GM19043 (cell line): ENCODE measurements around the gene PCNP.
"Not testable (repeated sequence)": the region's sequence is repeated elsewhere in the genome, so short reads cannot be mapped to it uniquely, and the experiment has no call there.

Experiments used
- ATAC-seq: cut with Tn5 transposase; IDR thresholded peaks from one replicate; pipeline ENCODE4 v1.9.1; 2021; ENCODE audit warnings: low read depth; ENCODE audit not compliant: unreplicated experiment

The PCNP gene, protein sequence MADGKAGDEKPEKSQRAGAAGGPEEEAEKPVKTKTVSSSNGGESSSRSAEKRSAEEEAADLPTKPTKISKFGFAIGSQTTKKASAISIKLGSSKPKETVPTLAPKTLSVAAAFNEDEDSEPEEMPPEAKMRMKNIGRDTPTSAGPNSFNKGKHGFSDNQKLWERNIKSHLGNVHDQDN

DNA sequence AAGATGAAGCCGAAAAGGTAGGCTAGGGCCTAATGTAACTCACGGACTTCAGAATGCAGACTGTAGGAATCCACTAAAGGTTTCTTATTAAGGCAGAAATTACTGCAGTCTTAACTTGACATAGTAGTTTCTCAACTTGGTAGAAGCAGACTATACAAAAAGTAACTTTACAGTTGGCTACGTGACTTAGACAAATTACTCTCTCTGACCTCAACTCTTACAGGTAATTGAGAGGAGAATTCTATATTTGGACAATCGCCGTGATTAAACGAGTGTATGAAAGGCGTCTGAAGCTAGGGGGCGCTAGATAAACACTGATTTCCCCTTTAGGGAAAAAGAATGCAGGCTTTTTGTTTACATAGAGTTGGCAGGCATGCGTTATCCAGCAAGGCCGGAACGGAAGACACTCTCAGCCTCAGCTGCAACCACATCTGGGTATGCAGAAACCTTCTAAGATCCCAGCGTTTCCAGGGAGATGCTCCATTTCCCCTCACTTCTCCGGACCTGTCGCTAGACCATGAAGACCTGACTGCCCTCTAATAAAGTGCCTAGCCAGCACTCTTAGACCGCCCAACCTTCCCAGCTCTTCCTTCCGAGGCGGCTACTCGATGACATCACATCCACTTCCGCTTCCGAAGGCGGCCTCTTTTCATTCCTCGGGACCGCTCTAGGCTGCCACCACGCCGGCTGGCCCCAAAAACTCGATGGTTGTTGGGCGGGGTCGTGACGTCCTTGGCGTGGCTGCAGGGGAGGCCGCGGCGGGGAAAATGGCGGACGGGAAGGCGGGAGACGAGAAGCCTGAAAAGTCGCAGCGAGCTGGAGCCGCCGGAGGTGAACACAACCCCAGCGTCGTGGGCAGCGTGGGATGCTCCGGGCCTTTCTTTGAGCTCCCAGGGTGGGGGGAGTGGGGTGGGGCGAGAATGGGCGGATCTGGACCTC, at the start of gene PCNP:
TSS of gene PCNP (plus strand) at position 732 of the 939 bp plus-strand sequence. CDS start at position 768, 36 bp downstream.
- ATAC-seq: peak; percentile 86

DNA sequence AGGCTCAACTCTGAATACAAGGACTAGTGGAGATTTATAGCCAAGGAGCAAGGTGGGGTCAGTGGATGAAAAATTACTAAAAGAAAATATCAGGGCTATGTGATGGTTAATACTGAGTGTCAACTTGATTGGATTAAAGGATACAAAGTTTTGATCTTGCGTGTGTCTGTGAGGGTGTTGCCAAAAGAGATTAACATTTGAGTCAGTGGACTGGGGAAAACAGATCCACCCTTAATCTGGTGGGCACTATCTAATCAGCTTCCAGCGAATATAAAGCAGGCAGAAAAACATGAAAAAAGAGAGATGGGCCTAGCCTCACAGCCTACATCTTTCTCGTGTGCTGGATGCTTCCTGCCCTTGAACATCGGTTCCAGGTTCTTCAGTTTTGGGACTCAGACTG, 46.5 kb upstream of the PCNP start:
- no peak for ATAC-seq

DNA sequence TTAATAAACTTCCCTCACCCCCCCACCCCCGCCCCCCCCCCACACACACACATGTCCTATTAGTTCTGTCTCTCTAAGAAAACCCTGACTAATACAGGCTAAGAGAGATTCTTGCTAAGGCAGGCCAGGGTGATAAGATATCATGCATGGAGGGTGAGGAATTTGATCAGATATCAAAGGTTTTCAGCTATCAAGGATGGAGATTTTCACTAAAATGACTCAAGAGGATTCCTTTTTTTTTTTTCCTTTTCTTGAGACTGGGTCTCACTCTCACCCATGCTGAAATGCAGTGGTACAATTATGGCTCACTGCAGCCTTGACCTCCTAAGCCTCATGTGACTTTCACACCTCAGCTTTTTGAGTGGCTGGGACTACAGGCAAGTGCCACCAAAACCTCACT, 46.1 kb upstream of the PCNP start:
- ATAC-seq: no peak

DNA sequence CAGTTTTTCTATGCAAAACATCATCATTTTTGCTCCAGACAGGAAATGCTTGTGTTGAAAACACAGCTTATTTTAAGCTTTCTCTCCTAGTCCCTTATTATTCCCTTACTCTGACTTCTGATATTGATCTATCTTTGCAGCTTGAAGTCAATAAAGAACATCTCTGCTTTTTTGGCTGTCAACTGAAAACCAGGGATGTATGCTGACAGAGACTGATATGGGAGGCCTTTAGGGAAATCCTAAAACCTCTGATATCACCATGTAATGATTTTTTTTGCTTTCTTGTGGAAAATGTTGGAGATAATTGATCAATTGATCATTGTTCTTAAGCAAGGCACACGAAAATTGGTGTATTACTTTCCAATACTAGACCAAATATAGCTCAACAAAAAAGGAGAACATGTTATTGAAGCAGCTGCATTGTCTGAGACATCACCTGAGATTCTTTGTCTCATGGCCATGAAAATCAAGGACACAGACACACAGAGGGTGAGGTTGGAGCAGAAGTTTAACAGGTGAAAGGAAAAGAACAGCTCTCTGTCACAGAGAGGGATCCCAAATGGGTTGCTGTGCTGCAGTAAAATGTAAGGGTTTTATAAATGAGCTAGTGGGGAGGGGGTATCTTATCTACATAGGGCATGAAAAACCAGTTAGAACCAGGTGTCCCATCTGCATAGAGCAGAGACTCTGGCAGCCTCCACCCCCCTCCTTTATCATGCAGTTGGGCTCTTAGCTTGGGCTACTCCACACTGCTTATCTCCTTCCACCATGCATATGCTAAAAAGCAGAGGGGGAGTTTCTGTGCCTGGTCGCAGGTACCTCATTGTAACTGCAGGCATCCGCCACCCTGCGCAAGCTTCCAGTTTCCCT, 43.9 kb upstream of the PCNP start:
- ATAC-seq: no peak

DNA sequence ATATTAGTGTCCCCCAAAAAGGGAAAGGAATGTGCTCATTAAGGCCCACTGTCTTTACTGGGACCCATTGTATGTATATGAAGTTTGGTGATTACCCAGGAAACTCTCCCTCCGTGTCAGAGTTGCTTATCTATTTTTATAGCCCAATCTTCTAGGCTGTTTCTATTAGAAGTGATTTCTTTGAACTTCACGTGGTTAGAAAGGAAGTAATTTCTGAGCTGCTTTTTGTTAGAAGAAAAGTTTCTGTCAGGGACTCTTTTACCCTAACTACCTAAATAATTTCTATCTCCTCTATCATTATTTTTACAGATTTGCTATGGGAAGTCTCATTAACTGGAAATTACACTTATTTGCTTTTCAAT, 43.3 kb upstream of the PCNP start:
- ATAC-seq: no peak

DNA sequence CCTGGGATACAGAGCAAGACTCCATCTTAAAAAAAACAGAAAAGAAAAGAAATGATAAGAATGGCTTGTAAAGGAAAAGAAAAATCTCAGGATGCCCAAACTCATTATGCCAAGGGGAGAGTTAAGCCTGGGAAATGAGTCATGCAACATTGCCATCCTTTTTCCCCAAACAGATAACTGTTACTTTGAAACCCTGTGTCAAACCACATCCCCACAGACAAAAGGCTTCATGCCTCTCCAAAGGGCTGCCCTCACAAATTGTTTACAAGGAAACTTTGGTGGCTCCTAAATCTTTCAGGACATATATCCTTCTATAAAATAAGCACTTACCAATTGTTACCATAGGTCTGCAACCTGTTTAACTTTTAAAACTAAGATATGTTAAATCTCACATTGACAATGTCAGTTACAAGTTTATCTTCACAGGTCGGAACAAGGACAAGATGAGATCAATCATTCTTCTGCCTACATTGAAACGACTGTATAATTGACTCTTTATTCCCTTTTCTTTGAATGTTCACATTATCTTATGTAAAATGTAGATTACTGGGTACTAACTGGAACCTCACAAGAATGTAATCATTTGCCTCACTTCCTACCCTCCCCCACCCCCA, 42.4 kb upstream of the PCNP start:
- no peak for ATAC-seq

DNA sequence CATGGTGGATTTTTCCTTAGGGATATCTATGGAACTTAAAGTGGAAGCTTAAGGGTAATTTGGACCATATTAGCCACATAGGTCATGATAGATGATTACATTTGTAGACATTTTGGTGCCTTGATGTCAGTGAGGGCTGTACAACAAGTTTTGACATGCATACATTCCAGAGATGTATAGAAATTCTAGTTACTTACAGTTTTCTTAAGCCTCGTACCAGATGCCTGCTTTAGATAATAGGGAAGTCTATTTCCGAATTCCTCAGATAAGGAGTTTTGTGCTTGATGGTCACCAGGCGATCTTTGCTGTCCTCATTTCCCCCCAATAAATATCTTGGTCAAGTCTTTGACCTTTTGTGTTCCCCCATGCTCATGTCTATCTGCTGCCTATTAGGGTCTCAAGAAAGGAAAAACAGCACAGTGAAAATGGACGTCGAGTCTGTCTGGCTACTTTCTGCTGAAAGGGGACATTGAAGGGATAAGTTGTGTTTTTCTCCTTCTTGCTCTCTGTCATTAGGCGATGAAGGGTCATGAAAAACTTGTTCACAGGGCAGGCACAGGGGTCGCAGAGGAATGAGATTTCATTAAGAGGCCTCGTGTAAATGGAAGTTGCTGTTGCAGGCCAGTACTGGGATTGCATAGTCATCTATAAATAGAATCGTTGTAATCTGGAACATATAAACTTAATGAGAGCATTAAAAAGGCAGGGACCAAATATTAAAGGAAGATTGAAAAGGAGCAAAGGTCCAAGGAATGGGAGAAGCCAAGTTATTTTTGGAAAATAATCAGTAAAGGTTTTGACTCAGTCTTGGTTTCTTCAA, 41.0 kb upstream of the PCNP start:
- ATAC-seq: no peak

DNA sequence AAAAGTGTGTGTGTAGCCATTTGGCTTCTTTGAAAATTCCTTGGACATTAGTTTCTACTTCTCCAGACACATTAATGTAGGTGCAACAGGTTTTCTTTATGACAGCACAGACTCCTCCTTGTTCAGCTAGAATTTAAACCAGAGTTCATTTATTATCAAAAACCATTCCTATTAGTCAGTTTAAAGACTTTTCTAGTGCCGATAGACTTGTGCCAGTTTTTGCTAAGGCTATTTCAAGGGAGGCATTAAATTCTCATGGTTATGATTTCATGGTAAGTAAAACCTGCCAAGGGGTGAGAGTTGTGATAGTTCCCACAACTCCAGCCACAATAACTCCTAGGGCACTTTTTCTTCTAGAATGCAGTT, 40.4 kb upstream of the PCNP start:
- no peak for ATAC-seq

DNA sequence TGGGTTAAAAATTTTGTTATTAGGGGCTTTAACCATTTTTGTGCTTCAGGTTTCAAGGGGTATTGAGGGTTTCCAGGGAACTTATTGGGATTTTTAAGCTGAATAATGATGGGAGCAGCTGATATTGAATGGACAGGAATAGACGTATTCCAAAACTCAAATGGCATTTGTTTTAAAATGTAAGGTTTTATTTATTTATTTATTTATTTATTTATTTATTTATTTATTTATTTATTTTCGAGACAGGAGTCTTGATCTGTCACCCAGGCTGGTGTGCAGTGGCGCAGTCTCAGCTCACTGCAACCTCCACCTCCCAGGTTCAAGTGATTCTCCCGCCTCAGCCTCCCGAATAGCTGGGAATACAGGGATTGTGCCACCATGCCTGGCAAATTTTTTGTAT, 38.8 kb upstream of the PCNP start:
- no peak for ATAC-seq

DNA sequence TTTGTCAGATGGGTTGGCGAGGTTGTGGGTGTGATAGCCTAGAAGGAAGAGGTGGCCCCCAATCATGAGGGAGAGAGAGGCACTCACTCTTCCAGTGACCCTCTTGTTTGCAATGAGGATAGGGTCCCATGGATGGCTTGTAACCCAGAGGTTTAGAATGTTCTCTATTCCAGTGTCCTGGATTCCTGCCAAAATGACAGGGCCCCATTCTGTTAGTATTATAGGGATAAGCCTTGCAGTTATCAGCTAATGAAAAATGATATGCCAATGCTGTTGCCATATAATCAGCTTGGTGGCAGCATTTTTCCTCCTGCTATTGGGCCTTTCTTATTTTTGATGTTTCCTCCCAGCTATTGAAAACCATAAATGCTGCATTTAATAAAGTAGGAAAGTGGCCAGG, 37.7 kb upstream of the PCNP start:
- ATAC-seq: no peak

DNA sequence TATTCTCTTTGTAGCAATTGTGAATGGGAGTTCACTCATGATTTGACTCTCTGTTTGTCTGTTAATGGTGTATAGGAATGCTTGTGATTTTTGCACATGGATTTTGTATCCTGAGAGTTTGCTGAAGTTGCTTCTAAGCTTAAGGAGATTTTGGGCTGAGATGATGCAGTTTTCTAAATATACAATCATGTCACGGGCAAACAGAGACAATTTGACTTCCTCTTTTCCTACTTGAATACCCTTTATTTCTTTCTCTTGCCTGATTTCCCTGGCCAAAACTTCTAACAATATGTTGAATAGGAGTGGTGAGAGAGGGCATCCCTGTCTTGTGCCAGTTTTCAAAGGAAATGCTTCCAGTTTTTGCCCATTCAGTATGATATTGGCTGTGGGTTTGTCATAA, 37.0 kb upstream of the PCNP start:
- not testable (repeated sequence) for ATAC-seq

DNA sequence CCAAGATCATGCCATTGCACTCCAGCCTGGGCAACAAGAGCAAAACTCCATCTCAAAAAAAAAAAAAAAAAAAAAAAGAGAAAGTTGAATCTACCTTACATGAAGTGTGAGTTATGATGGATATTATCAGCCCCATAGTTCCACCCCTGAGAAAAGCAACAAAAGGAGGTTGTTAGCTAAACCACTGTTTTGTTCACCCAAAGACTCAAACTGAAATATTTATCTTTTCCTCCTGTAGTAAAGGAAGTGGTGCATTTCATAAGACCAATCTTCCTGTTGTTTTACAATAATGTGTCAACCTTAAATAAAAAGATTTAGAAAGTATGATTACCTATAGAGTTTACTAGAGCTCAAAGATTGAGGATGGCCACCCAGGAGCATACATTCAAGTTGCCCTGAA, 31.0 kb upstream of the PCNP start:
- no peak for ATAC-seq

DNA sequence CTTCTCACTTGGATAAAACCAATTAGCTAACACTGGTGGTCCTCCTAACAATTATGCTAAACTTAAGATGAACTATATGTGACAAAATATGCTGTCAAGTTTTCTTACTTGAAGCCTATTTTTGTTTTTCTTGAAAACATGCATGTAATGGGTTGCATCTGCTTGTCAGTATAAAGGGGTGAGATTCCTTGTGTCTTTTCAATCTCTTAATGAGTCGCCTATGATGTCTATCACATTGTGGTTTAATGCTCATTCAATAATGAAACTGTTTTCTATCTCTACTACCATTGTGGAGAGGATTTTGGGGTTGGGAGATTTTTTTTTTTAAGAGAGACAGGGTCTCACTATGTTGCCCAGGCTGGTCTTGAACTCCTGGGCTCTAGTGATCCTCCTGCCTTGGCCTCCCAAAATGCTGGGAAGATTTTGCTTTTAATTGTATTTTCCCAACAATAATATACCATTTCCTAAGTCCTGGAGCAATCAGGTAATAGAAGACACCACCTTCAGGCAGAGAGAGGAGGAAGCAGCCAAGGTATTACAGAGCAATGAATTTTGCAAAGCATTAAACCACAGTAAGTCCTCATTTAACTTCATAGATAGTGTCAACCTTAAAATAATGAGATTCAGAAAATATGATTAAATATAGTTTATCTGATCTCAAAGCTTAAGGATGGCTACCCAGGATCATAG, 29.7 kb upstream of the PCNP start:
- ATAC-seq: no peak

DNA sequence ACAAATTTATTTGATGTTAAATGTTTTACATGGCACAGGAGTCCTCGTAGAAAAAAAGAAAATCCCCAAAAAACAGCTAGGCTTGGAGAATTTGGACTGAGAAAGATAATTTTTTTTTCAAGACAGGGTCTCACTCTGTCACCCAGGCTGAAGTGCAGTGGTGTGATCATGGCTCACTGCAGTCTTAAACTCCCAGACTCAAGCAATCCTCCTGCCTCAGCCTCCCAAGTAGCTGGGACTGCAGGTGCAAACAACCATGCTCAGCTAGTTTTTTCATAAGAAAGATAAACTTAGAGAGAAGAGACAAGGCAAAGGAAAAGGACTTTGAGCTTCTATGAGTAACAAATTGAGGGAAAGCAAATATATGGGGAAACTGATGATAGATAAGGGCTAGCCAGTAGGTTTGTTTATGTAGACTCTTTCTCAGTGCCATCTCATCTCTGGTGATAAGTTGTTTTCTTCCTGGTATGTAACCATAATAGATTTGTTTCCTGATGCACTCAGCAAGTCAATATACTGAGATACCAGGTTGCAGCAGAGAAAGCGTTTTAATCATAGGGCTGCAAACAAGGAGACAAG, 25.4 kb upstream of the PCNP start:
- ATAC-seq: no peak

DNA sequence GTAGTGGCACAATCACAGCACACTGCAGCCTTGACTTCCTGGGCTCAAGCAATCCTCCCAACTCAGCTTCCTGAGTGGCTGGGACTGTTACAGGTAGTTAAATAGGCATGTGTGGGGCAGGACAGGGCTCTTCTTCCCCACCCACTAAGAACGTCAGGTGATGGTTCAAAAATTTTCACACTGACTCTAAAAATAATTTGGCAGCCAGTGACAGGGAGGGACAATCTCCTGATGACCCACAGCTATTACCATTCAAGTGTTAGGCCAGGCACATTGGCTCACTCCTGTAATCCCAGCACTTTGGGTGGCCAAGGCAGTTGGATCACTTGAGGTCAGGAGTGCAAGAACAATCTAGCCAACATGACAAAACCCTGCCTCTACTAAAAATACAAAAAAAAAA, 24.5 kb upstream of the PCNP start:
- no peak for ATAC-seq

DNA sequence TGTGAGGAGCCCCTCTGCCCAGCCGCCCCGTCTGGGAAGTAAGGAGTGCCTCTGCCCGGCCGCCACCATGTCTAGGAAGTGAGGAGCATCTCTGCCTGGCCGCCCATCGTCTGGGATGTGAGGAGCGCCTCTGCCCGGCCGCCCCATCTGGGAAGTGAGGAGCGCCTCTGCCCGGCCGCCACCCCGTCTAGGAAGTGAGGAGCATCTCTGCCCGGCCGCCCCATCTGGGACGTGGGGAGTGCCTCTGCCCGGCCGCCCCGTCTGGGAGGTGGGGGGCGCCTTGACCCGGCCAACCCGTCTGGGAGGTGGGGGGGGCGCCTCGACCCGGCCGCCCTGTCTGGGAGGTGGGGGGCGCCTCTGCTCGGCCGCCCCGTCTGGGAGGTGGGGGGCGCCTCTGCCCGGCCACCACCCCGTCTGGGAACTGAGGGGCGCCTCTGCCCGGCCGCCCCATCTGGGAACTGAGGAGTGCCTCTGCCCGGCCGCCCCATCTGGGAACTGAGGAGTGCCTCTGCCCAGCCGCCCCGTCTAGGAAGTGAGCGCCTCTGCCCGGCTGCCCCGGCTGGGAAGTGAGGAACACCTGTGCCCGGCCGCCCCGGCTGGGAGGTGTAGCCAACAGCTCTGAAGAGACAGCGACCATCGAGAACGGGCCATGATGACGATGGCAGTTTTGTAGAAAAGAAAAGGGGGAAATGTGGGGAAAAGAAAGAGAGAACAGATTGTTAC, 22.5 kb upstream of the PCNP start:
- ATAC-seq: not testable (repeated sequence)

DNA sequence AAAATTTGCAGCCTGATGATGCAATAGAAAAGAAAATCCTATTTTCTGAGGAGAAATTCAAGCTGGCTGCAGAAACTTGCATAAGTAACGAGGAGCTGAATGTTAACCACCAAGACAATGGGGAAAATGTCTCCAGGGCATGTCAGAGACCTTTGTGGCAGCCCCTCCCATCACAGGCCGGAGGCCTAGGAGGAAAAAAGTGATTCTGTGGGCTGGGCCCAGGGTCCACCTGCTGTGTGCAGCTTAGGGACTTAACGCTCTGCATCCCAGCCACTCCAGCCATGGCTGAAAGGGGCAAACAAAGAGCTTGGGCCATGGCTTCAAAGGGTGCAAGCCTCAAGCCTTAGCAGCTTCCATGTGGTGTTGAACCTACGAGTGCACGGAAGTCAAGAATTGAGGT, 20.6 kb upstream of the PCNP start:
- ATAC-seq: not testable (repeated sequence)

DNA sequence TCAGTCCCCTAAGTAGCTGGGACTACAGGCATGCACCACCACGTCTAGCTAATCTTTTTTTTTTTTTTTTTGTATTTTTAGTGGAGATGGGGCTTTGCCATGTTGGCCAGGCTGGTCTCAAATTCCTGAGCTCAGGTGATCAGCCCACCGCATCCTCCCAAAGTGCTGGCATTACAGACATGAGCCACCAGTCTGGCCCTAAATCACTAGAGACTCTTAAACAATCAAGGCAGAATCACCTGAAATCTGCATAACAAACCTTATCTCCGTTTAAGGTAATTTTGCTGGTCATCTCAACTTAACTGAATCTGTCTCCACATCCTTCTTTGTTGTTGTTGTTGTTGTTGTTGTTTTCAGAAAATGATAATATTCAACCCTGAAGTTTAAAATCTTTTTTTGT, 17.9 kb upstream of the PCNP start:
- no peak for ATAC-seq
